OCI-LY3 (cell line): ENCODE data around the gene RETREG2.

Experiments
- EZH2phosphoT487 ChIP-seq: fragments of 200-600 bp; shearing (Covaris generic); IDR thresholded peaks from 2 replicates; pipeline ENCODE4 v1.6.1; 2018; ENCODE audit warnings: antibody characterized with exemption, mixed run types, low read depth
- TF ChIP-seq, protein P1 (sequence below): fragments of 200-600, 300-600 bp; sonication (generic); IDR thresholded peaks from 2 replicates; pipeline ENCODE4 v1.5.1; 2014; ENCODE audit warnings: antibody characterized with exemption, low read length, low read depth

DNA sequence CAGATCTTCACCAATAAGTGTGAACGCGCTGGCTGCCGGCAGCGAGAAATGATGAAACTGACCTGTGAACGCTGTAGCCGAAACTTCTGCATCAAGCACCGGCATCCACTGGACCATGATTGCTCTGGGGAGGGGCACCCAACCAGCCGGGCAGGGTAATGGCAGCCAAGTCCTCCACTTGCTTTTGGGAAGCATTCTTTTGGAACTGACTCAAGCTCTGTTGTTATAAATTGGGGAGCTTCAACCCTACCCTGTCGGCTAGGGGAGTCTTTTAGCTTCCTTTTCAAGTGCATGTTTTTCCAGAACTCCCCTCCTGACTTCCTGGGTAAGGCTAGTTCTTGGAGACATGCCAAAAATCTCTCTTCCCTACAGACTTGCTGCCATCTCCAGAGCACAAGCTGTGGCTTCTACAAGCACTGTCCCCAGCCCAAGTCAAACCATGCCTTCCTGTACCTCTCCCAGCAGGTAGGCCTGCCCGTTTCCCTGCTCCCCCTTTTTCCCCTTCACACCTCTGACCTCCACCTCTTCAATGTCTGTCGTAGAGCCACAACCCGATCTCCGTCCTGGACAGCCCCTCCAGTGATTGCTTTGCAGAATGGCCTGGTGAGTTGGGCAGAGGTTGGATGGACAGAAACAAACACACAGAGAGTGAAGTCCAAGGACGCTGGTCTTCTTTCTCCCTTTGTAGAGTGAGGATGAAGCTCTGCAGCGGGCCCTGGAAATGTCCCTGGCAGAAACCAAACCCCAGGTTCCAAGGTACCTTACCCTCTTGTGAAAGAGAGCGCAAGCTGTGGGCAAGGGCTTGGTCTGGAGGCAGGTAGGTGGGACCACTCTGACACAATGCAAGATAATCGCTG lies 30.0 kb downstream of the RETREG2 start:
- TF ChIP-seq, protein P1, sequence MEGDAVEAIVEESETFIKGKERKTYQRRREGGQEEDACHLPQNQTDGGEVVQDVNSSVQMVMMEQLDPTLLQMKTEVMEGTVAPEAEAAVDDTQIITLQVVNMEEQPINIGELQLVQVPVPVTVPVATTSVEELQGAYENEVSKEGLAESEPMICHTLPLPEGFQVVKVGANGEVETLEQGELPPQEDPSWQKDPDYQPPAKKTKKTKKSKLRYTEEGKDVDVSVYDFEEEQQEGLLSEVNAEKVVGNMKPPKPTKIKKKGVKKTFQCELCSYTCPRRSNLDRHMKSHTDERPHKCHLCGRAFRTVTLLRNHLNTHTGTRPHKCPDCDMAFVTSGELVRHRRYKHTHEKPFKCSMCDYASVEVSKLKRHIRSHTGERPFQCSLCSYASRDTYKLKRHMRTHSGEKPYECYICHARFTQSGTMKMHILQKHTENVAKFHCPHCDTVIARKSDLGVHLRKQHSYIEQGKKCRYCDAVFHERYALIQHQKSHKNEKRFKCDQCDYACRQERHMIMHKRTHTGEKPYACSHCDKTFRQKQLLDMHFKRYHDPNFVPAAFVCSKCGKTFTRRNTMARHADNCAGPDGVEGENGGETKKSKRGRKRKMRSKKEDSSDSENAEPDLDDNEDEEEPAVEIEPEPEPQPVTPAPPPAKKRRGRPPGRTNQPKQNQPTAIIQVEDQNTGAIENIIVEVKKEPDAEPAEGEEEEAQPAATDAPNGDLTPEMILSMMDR, result no peak
- no peak for TF ChIP-seq EZH2phosphoT487
